IPS-18a (cell line): ENCODE results near the gene IFIT1.

Experiments
- H3K27ac ChIP-seq: one replicate; pipeline ENCODE4 v1.5.1; 2013; ENCODE audit warnings: low read length
- H3K27me3 ChIP-seq: one replicate; pipeline ENCODE4 v1.6.1; 2013; ENCODE audit warnings: mild to moderate bottlenecking, low read length; ENCODE audit not compliant: control insufficient read depth, insufficient read depth
- H3K36me3 ChIP-seq: one replicate; pipeline ENCODE4 v1.6.1; 2013; ENCODE audit warnings: low read depth, low read length; ENCODE audit not compliant: control insufficient read depth
- H3K4me1 ChIP-seq: one replicate; pipeline ENCODE4 v1.6.1; 2013; ENCODE audit warnings: low read depth, low read length; ENCODE audit not compliant: control insufficient read depth
- H3K4me3 ChIP-seq: one replicate; pipeline ENCODE4 v1.5.1; 2013; ENCODE audit warnings: low read length
- H3K9ac ChIP-seq: one replicate; pipeline ENCODE4 v1.6.1; 2013; ENCODE audit warnings: mild to moderate bottlenecking, low read length, moderate library complexity
- H3K9me3 ChIP-seq: one replicate; pipeline ENCODE4 v1.6.1; 2013; ENCODE audit warnings: low read depth, low read length; ENCODE audit not compliant: control insufficient read depth

IFIT1 gene

GRCh38 chr10:89369156-89370105, 23.0 kb upstream of the IFIT1 start:
- Histone ChIP-seq H3K4me1 (peaks cover 6% of the 10 kb centered on the region), H3K9me3 (no peaks in the 10 kb centered on the region), H3K4me3 (no peak overlapping the region), H3K9ac (no peak overlapping the region), H3K27me3 (no peaks in the 10 kb centered on the region), H3K36me3 (no peaks in the 10 kb centered on the region), H3K27ac (no peak overlapping the region)

GRCh38 chr10:89371079-89371478, 21.3 kb upstream of the IFIT1 start:
- no peak overlapping the region for H3K4me3 ChIP-seq
- H3K27ac ChIP-seq = no peak overlapping the region
- H3K9ac ChIP-seq = no peak overlapping the region
- no peaks in the 10 kb centered on the region for H3K27me3 ChIP-seq
- no peaks in the 10 kb centered on the region for H3K9me3 ChIP-seq
- H3K4me1 ChIP-seq = peaks cover 6% of the 10 kb centered on the region
- no peaks in the 10 kb centered on the region for H3K36me3 ChIP-seq

- H3K4me1 ChIP-seq = peaks cover 6% of the 10 kb centered on the region
- no peak overlapping the region for H3K4me3 ChIP-seq
- H3K36me3 ChIP-seq = no peaks in the 10 kb centered on the region
- H3K9me3 ChIP-seq = no peaks in the 10 kb centered on the region
- no peak overlapping the region for H3K9ac ChIP-seq
- H3K27ac ChIP-seq = no peak overlapping the region
- H3K27me3 ChIP-seq = no peaks in the 10 kb centered on the region
Observed at GRCh38 chr10:89371987-89372386, 20.4 kb upstream of the IFIT1 start.

GRCh38 chr10:89373916-89374711, 18.3 kb upstream of the IFIT1 start:
- peaks cover 3% of the 10 kb centered on the region for H3K4me1 ChIP-seq
- H3K9ac ChIP-seq = no peak overlapping the region
- H3K36me3 ChIP-seq = no peaks in the 10 kb centered on the region
- no peaks in the 10 kb centered on the region for H3K27me3 ChIP-seq
- H3K27ac ChIP-seq = no peak overlapping the region
- H3K4me3 ChIP-seq = no peak overlapping the region
- H3K9me3 ChIP-seq = no peaks in the 10 kb centered on the region

GRCh38 chr10:89374713-89375141, 17.7 kb upstream of the IFIT1 start:
- Histone ChIP-seq H3K27me3 (no peaks in the 10 kb centered on the region), H3K36me3 (no peaks in the 10 kb centered on the region), H3K9me3 (no peaks in the 10 kb centered on the region), H3K27ac (no peak overlapping the region), H3K4me3 (no peak overlapping the region), H3K9ac (no peak overlapping the region), H3K4me1 (peaks cover 3% of the 10 kb centered on the region)

GRCh38 chr10:89377705-89378637, 14.5 kb upstream of the IFIT1 start, which contains the start of gene IFIT1B:
Gene IFIT1B (plus strand): TSS chr10:89378056. CDS start chr10:89378136, 80 bp downstream.
- Histone ChIP-seq H3K27ac (no peak within 1 kb of the TSS), H3K4me3 (no peak within 1 kb of the TSS), H3K9ac (no peak within 1 kb of the TSS), H3K4me1 (peaks cover 3% of the 10 kb centered on the region), H3K27me3 (no peaks in the 10 kb centered on the region), H3K9me3 (no peaks in the 10 kb centered on the region), H3K36me3 (no peaks in the 10 kb centered on the region)

GRCh38 chr10:89379103-89379502, 13.3 kb upstream of the IFIT1 start:
- Histone ChIP-seq H3K27ac (no peak overlapping the region), H3K9me3 (no peaks in the 10 kb centered on the region)

GRCh38 chr10:89382757-89383156, 9.7 kb upstream of the IFIT1 start:
- no peaks in the 10 kb centered on the region for H3K27me3 ChIP-seq
- no peak overlapping the region for H3K27ac ChIP-seq
- no peaks in the 10 kb centered on the region for H3K9me3 ChIP-seq
- no peak overlapping the region for H3K4me3 ChIP-seq
- H3K36me3 ChIP-seq = no peaks in the 10 kb centered on the region
- peaks cover 3% of the 10 kb centered on the region for H3K4me1 ChIP-seq
- H3K9ac ChIP-seq = no peak overlapping the region

More at GRCh38 chr10:89379103-89379502, 13.3 kb upstream of the IFIT1 start:
- peaks cover 3% of the 10 kb centered on the region for H3K4me1 ChIP-seq
- no peaks in the 10 kb centered on the region for H3K36me3 ChIP-seq
- no peak overlapping the region for H3K9ac ChIP-seq
- H3K27me3 ChIP-seq = no peaks in the 10 kb centered on the region
- no peak overlapping the region for H3K4me3 ChIP-seq

- Histone ChIP-seq H3K9ac (no peak overlapping the region), H3K27ac (no peak overlapping the region), H3K9me3 (no peaks in the 10 kb centered on the region), H3K4me1 (no peaks in the 10 kb centered on the region), H3K4me3 (no peak overlapping the region), H3K36me3 (no peaks in the 10 kb centered on the region), H3K27me3 (no peaks in the 10 kb centered on the region)
Observed at GRCh38 chr10:89384474-89385340, 7.7 kb upstream of the IFIT1 start.

GRCh38 chr10:89388806-89389205, 3.6 kb upstream of the IFIT1 start:
- H3K9me3 ChIP-seq = no peaks in the 10 kb centered on the region
- H3K9ac ChIP-seq = no peak overlapping the region
- H3K27ac ChIP-seq = no peak overlapping the region
- H3K27me3 ChIP-seq = no peaks in the 10 kb centered on the region
- peaks cover 5% of the 10 kb centered on the region for H3K4me1 ChIP-seq
- no peaks in the 10 kb centered on the region for H3K36me3 ChIP-seq
- no peak overlapping the region for H3K4me3 ChIP-seq
